ENCODE results near the gene PPM1N.

The PPM1N gene

GRCh38 chr19:45523642-45524256 lies 25.5 kb downstream of the PPM1N start:
- in situ Hi-C loops (cut with HindIII; ENCODE audit: low sequenced_read_pairs) = no loop called here
- H3K4me3 ChIP-seq (ENCODE audit: low read depth, low read length) = no peak overlapping the region
- peak; percentile 82 for DNase-seq (ENCODE audit: low read depth, low spot score)
- TF ChIP-seq, protein P1, sequence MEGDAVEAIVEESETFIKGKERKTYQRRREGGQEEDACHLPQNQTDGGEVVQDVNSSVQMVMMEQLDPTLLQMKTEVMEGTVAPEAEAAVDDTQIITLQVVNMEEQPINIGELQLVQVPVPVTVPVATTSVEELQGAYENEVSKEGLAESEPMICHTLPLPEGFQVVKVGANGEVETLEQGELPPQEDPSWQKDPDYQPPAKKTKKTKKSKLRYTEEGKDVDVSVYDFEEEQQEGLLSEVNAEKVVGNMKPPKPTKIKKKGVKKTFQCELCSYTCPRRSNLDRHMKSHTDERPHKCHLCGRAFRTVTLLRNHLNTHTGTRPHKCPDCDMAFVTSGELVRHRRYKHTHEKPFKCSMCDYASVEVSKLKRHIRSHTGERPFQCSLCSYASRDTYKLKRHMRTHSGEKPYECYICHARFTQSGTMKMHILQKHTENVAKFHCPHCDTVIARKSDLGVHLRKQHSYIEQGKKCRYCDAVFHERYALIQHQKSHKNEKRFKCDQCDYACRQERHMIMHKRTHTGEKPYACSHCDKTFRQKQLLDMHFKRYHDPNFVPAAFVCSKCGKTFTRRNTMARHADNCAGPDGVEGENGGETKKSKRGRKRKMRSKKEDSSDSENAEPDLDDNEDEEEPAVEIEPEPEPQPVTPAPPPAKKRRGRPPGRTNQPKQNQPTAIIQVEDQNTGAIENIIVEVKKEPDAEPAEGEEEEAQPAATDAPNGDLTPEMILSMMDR (IDR thresholded peaks at IDR 0.05; ENCODE audit: low read depth, low read length) = peak; percentile 89

DNA sequence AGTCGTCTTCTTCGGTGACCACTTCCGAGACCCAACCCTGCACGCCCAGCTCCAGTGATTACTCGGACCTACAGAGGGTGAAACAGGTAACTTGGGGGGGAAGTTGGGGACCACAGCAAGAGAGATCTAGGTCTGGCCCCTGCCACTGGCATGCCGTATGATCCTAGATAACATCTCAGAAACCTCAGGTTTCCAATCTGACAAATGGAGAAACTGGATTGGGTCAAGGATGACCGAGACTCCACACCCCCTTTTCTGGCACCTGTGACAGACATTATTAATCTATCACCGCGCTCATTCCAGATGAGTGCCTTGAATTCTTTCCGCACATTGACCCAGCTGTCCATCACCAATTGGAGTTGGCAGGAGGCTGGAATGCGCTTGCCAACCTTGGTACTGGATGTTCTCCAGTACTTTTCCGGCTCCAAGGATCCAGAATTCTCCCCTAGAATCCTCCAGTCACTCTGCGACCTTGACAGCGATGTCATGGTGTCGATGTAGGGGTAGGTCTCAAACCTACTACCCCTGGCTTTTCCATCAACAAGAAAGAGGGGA lies 26.4 kb downstream of the PPM1N start:
- no peak for DNase-seq (ENCODE audit: low read depth, low spot score)
- TF ChIP-seq, protein P1 (IDR thresholded peaks at IDR 0.05; ENCODE audit: low read depth, low read length) = no peak
- in situ Hi-C loops (cut with HindIII; ENCODE audit: low sequenced_read_pairs) = no loop called here
- H3K4me3 ChIP-seq (ENCODE audit: low read depth, low read length) = no peak overlapping the region

DNA sequence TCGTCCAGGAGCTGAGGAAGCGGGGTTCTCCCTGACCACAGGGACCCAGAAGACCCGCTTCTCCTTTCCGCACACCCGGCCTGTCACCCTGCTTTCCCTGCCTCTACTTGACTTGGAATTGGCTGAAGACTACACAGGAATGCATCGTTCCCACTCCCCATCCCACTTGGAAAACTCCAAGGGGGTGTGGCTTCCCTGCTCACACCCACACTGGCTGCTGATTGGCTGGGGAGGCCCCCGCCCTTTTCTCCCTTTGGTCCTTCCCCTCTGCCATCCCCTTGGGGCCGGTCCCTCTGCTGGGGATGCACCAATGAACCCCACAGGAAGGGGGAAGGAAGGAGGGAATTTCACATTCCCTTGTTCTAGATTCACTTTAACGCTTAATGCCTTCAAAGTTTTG lies 27.9 kb downstream of the PPM1N start:
- in situ Hi-C loops (cut with HindIII; ENCODE audit: low sequenced_read_pairs) = no loop called here
- peak; percentile 65 for DNase-seq (ENCODE audit: low read depth, low spot score)
- TF ChIP-seq, protein P1 (IDR thresholded peaks at IDR 0.05; ENCODE audit: low read depth, low read length) = no peak
- no peak overlapping the region for H3K4me3 ChIP-seq (ENCODE audit: low read depth, low read length)

GRCh38 chr19:45526971-45527370 lies 28.7 kb downstream of the PPM1N start:
- TF ChIP-seq, protein P1 (IDR thresholded peaks at IDR 0.05; ENCODE audit: low read depth, low read length) = no peak
- DNase-seq (ENCODE audit: low read depth, low spot score) = no peak
- H3K4me3 ChIP-seq (ENCODE audit: low read depth, low read length) = no peak overlapping the region
- in situ Hi-C loops (cut with HindIII; ENCODE audit: low sequenced_read_pairs) = no loop called here

GRCh38 chr19:45527731-45528130 lies 29.5 kb downstream of the PPM1N start:
- H3K4me3 ChIP-seq (ENCODE audit: low read depth, low read length) = no peak overlapping the region
- TF ChIP-seq, protein P1 (IDR thresholded peaks at IDR 0.05; ENCODE audit: low read depth, low read length) = no peak
- DNase-seq (ENCODE audit: low read depth, low spot score) = no peak
- in situ Hi-C loops (cut with HindIII; ENCODE audit: low sequenced_read_pairs) = no loop called here

DNA sequence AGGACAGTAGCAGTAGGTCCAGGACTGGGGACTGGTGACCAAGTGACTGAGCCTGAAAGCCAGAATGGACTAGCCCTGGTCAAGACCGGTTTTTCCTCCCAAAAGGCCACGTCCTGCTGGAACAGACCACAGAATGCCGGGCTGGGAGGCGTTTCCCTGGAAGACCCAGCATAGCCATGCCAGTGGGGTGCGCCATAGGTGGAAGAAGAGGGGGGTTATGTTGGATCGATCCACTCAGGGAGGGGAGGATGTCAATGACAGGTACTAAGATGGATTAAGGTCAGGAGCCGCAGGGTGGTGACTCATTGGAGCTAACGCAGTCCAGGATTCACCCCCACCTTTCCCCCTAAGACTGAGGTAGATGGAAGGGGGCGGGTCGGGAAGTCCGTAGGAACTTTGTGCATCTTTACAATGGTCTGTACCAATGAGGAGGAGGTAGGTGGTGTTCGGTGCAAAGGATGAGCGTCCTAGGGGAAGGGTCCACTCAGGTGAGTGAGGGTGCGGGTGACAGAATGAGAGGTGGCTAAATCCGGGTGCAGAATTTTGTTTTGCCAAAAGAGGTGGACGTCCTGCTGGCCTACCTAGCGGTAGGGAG lies 30.0 kb downstream of the PPM1N start:
- no peak overlapping the region for H3K4me3 ChIP-seq (ENCODE audit: low read depth, low read length)
- in situ Hi-C loops (cut with HindIII; ENCODE audit: low sequenced_read_pairs) = no loop called here
- TF ChIP-seq, protein P1 (IDR thresholded peaks at IDR 0.05; ENCODE audit: low read depth, low read length) = no peak
- peak; percentile 44 for DNase-seq (ENCODE audit: low read depth, low spot score)
